NCI-H128 (cell line): ENCODE measurements around the gene SLC22A23.

Experiments
- DNase-seq: peaks from one replicate; lab custom pipeline; 2025; ENCODE audit not compliant: unreplicated experiment; lab: John Stamatoyannopoulos, UW

The SLC22A23 gene

DNA sequence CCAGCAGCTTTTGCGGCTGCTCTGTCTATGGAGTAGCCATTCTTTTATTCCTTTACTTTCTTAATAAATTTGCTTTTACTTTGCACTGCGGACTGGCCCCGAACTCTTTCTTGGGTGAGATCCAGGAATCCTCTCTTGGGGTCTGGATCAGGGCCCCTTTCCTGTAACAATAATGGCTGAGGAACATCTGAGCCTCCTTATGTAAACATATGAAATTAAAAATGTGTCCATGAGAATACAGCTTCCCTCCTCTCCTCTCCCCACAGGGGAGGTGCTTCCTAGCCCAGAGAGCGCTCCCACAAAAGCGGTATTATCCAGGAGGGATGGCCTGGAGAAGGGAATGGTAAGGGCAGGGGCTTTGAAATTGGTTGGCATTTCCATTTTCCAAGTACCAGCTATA, 117.0 kb downstream of the SLC22A23 start:
- DNase-seq: no peak

DNA sequence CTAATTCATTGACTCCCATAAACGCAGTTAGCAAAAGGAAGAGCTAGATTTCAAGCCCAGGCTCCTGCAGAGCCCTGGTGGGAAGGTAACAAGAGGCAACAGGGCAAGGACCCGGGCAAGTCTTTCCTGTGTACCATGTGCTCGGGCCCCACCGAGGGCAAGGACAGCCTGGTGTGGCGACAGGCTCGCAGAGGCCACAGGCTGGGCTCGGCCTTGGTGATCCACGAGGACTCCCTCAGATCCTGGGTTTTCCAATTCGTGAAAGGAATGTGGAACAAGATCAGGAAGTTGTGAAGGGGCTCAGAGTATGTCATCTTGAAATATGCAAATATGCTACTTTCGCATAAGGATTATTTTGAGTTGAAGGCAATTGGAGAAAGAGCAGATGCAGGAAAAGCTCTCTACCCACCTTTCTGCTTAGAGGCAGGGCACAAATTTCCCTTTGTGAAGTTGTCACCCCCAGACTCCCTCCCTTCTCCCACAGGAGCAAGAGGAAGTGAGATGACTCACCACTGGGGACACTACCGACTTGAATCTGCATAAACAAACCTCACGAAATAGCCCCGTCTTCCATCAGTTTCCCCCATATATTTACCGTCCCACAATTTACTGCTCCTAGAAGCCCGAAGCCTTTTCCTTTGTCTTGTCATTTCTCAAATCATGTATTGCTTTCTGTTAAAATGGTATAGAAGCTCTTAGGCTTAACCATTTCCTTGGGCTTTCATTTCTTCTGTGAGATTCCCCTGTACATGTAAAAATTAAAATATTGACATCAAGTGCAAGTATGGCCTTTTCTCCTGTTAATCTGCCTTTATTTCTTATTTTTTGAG, 119.1 kb downstream of the SLC22A23 start:
- DNase-seq: no peak

DNA sequence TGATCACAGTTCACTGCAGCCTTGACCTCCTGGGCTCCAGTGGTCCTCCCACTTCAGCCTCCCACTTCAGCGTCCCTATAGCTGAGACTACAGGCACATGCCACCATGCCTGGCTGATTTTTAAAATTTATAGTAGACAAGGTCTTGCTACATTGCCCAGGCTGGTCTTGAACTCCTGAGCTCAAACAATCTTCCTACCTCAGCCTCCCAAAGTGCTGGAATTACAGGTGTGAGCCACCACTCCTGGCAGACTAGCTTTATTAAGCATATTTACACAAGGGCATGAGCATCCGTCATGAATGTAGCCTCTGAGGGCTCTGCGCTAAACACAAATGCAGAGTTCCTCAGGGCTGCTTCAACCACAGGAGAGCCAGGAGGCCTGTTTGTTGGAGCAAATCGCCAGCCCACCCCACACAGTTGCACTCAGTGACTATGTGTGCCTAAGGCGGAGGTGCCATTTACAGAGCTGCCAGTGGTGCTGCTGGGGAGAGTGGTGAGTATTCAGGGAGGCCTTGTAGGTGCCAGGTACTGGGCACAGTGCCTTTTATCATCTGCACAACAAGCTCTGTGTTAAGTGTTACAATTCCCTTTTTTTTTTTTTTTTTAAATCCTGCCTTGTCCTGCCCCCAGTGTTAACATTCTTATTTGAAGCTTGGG, 119.9 kb downstream of the SLC22A23 start:
- no peak for DNase-seq

DNA sequence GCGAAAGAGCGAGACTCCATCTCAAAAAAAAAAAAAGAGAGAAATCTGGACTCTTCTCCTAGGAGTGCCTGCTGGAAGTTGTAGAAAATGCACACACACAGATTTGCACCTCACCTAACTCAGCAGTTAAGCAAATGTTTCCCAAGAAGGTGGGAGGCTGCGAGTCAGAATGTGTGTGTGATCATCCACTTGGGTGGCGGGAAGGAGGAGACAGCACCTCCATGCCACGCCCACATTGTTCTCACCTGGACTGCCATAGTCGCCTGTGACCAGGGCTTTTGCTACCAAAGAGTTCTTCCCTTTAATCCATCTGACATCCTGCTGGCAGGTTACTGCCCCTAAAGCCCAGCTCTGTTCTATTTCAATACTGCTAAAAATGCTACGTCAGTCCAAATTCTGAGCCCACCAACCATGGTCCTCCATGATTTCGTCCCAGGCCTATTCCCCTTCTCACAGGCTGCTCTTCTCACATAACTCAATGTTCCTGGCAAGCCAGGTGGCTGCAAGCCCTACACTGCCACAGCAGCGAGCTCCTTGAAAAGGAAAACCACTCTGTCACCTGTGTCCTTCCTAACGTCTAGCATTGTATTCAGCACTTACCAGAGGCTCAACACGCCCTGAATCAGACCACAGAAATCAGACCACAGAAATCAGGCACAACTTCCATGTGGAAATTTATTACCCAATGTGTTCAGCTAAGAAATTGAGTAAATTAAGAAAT, 120.6 kb downstream of the SLC22A23 start:
- no peak for DNase-seq

DNA sequence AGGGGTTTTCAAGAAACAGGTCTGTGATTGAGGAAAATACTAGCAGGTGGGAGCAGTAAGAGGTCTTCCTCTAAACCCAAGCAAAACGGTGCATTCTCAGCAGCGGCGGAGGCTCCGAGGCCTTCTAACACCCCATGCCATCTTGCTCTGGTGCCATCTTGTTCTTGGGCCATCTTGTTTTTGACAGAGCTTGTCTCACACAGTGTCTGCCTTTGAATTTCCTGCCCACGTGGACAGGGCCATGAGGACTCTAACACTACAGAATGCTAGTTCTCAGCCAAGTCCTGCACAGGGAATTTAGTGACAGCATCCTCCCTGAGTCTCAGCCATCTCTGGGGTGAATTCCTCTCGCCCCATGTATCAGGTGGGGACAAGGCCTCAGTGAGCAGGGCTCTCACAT, 121.7 kb downstream of the SLC22A23 start:
- DNase-seq: no peak

DNA sequence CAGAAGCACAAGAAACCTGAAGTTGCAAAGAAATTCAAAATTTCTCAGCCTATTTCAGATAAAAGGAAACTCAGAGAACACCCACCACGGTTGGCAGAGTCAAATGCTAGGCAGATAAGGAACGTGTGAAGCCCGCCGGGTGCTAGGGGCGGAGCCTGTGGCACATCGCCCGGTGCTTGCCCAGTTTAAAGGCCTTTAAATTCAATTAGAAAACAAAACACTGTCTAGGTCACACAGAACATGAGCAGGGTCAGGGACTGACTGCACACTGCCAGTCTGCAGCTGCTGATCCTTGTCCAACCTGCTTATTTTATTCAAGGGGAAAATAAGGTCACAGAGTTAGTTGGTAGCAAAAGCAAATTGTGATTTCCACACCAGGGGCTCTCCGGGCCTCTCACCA, 122.3 kb downstream of the SLC22A23 start:
- no peak for DNase-seq

DNA sequence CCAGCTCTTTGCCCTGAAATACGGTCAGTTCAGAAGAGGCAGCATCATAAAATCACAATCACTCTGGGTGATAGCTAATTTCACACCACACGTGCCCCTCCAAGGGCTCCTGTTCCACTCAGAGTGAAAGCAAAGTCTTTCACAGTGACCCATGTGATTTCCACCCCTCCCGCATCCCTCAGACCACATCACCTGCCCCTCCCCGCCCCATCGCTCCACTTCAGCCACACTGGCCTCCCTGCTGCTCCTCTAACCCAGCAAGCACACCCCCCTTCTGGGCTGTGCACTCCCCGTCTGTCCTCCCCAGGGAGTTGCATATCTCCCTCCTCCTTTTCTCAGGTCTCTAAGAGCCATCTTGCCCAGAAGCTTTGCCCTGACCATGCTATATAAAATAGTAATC, 123.6 kb downstream of the SLC22A23 start:
- no peak for DNase-seq

DNA sequence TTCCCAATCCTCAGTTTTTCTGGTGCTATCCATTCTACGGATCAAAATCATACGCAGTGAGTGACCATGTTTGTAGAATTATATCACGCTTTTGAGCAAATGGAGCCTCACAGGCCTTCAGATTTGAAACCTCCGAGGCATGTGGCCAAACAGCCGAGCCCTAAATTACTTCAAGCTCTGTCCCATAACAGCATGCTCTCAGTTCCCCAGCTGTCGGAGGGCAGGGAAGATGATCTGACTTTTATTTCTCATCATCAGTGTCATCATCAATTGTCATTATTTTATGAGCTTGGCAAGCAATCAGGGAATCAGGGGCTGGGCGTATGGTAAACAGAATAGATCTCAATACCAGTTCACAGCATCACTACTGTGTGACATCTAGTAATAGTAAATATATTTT, 124.9 kb downstream of the SLC22A23 start:
- no peak for DNase-seq

DNA sequence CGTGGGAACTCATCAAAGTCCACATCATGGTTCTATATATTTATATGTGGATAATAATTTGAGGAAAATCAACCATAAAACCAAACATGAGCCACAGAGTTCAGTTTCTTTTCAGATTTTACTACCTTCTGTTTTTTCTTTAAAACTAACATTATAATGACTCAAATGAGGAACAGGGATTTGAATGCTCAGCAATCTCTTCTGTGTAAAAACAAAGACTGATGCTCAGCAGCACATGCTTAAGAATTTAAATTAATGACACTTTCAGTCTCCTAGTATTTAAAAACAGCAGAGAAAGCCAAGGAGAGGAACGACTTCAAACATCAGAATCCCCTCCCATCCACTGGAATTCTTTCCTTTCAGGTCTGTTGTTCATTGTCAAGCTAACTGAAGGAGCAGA, 125.4 kb downstream of the SLC22A23 start:
- DNase-seq: no peak

DNA sequence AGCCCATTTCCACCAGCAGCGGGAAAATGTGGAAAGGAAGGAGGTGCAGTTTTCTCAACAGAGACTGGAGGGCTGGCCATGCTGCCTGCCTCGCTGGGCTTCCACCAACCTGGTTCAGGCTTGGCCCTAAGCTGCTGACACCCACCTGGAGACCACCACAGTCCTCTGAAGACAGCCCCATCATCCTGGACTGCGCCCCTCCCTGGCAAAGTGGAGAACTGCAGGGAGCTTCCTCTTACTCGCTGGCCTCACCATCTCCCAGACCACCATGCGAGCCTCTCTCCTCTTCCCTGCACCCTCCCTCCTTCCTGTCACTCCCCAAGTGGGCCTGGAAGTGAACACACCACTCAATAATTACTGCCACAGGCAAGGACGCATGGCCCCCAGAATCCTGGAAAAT, 126.7 kb downstream of the SLC22A23 start:
- no peak for DNase-seq

DNA sequence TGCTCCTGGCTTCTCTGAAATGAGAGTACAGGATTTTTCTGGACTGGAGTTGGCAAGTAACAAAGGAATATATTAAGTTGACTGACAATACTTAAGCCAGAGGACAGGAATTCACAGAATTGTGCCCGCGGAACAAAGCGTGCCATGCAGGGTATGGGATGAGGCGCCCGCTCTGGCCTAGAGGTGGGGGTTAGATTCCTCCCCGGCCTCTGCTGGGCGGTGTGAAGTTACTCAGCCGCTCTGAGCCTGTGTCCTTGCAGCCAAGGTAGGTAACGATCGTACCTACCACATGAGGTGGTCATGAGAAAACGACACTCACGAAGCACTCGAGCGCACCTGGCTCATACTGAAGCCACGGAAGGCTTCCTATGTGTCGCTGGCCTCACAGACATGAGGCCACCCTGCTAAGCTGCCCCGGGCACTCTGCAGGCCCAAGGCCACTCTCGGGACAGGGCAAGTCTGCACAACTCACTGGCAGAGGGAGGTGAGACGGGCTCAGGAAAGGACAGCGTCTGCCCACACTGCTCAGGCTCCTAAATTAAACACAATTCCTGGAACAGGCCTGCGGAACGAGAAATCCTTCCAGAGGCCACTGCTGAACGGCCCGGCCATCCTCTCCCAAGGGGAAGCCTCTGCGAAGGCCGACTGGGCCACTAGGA, 127.3 kb downstream of the SLC22A23 start:
- DNase-seq: no peak

DNA sequence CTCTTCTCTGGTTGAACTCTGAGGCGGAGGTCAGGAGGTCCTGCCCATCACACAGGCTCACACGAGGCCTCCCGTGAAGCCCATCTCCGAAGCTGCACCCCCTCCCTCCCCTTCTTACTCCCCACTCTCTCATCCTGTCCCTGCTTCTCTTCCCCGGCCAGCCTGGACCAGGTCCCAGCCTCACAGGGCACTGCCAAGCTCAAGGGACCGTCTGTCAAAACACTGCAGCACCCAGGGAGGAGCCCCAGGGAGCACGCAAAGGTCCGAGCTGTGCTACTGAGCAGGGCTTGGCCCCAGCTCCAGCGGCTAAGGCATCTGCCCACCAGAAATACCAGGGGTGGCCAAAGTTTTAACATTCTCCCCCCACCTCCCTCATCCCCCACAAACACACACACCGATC, 128.1 kb downstream of the SLC22A23 start:
- no peak for DNase-seq

DNA sequence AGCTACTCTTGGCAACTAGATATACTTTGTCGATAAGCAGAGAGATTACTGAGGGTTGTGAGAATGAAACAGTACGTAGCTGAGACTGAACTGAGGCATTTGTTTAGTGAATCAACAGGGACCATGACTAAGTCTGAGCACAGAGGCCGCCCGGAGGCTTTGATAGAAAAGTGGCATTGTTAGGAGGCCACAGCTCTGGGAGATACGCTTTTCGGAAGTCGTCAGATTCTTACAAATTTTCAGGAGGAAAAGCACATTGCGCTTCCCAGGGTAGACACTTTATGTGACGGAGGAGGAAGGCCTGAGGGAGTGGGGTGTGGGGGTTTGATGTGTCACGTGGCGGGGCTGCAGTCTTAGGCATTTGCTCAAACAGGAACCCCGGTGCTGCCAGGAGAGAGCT, 128.7 kb downstream of the SLC22A23 start:
- no peak for DNase-seq

DNA sequence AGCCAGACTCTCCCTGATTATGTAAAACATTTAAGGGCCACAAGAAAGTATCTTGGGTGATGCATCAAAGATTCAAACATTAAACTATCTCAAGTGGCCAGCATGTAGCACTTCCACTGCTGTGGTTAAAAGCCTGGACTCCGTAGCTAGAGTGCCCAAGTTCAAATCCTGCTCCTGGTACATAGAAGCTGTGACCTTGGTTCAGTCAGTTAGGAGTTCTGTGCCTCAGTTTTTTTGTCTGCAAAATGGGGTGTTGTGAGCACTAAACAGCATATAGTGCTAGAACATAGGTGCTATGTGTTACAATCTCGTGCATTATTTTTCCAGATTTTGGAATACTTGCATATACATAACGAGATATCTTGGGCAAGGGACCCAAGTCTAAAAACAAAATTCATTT, 129.4 kb downstream of the SLC22A23 start:
- no peak for DNase-seq

DNA sequence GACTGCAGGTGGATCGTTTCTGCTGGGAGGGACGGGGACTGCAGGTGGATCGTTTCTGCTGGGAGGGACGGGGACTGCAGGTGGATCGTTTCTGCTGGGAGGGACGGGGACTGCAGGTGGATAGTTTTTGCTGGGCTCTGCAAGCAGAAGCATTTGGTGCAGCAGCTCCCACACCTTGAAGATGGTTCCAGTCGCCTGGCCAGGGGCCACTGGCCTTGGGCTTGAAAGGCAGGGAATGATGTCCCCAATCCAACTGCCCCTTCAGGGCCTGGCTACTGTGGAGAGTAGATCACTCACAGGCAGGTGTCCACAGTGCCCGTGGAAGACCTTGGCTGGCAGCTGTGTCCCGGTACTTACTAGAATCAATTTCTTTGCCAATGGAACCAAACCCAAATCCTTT, 129.9 kb downstream of the SLC22A23 start:
- no peak for DNase-seq

DNA sequence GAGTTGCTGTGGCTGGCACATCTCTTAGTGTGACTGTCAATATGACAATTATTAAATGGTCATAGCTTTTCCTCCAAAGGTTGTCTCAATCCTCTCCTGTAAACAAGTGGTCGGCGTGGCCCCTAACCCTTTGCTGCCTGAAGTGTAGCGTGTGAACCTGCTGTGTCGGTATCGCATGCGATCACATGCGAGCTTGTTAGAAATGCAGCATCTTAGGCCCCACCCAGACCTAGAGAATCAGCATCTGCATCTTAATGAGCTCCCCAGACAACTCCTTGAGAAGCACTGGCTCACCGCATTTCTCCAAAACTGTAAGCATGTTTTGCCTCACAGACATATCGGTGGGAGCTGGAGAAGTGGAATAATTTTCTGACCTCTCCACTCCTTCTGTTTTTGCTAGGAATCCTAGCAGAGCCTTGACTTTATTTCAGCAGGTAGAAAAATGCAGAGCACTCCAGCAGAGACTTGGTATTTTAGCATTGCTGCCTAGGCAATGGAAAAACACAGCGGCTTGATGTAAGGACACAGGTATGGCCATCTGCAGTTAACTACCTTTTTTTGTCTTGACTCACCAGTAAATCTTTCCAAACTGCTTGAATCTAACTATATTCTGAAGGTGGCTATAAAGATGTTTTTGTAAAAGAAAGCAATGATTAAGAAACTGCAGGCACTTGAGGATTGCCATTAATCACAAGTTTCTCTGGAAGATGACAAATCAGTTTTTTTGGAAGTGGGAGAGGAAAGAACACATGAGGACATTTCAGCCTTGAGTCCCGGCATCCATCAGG, 130.5 kb downstream of the SLC22A23 start:
- no peak for DNase-seq

DNA sequence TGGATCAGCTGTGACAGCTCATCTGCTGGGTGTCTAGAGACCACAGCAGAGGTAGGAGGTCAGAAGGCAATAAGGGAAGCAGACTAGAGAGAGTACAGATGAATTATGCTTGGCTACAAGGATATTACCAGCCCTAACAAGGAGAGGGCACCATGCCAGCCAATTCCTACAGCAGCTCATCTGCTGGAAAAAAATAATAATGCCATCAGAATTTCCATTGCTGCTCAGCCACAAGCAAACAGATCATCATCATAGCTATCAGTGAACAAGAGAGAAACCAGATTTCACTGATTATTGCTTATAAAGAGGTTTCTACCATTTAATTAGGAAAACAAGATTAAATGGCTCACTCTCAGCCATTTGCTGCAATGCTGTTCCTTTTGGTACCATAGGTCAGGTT, 131.6 kb downstream of the SLC22A23 start:
- no peak for DNase-seq

DNA sequence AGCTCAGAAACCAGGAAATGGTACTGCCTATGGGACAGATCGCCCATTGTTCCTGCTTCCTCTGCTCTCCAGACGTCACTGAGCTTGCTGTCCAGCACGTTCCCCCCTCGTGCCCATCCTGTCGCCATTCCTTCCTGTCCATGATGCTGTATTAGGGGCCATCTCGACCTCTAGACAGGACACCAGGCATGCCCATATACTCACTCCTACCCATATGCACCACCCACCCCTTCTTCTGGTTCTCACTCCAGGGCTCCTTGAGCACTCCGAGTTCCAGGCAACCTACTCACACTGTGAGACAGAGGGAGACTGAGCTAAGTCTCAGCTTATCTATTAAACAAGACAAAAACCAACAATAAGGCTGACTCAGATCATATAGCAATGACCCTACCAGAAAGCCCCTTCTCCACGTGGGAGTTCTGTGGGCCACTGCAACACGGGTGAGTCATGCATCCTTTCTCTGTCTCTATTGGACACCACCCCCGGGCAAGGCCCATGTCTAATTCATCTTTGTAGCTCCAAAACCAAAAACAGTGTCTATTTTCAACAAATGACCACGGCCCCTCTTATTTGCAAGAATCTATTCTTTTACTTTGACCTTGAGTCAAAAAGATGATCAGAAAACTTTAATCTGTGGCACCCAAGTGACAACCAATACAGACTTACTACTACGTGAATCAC, 132.4 kb downstream of the SLC22A23 start:
- no peak for DNase-seq

DNA sequence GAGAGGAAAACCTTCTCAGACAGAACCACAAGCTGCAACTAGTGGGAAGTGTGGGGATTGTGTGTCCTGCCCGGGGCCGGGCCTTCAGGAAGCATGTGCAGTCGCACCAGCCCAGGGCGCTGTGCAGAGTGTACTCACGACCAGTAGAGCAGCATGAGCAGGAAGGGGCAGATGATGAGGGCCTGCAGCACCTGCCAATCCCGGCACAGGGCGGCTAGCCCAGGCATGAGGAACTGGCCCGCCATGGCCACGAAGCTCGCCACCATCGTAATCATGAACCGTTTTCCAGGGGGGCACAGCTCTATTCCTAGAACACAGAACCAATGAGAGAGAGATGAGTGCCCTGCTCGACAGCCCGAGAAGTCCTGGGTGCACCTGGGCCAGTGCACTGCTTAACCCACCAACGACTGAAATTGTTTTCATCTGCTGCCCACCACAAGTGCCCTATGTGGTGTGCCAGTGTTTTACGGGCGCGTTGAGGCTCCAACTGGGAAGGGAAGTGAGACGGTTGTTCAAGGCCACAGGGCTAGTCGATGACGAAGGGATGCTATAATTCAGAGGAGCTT, 133.1 kb downstream of the SLC22A23 start:
- DNase-seq: no peak

DNA sequence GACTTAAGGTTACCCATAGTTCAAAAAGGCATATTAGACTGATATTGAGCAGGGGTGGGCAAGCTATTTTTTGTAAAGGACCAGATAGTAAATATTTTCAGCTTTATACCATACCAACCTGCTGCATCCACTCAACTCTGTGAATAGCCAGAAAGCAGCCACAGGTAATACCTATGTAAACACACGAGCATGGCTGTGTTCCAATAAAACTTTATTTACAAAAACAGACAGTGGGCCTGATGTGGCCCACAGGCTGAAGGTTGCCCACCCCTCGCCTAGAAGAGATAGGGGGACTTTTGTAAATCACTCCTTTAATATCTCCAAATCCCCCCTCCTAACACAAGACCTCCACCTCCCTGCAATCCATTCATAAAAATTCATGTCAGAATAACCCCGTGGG, 133.7 kb downstream of the SLC22A23 start:
- DNase-seq: no peak
